SK-N-SH (cell line): ENCODE results near the gene PLD1. TPM values are rescaled to one million over a fixed set of nuclear protein-coding genes. Genes with fewer than 3 reads are reported as not detected.

Experiments
- CTCF ChIA-PET: fragments of 300-600, 350-600 bp; formaldehyde crosslinking; extraction: SDS; loops from one replicate; lab custom pipeline; 2021; lab: Yijun Ruan, JAX
- POLR2A ChIA-PET: fragments of 350-600 bp; sonication (Branson Sonifier 250); formaldehyde crosslinking; extraction: SDS; loops from one replicate; lab custom pipeline; 2020; ENCODE audit warnings: antibody characterized with exemption, inconsistent platforms; lab: Yijun Ruan, JAX
- DNase-seq: peaks from one replicate; pipeline ENCODE4 v3.0.0; 2012
- H2AFZ ChIP-seq: fragments of 200-600 bp; sonication (generic); 2 replicates; pipeline ENCODE4 v1.8.1; 2016; ENCODE audit warnings: antibody characterized with exemption, mild to moderate bottlenecking, low read depth
- H3F3A ChIP-seq: fragments of 200-600 bp; sonication (generic); replicated peaks from 2 replicates; pipeline ENCODE3; 2016; ENCODE audit warnings: antibody characterized with exemption, mild to moderate bottlenecking; ENCODE audit not compliant: insufficient read depth
- H3K27ac ChIP-seq, 2 experiments: fragments of 200-500 bp in 1 of 2; fragments of 200-600 bp in 1 of 2; sonication (Bioruptor generic) in 1 of 2; sonication (generic), shearing (Covaris generic) in 1 of 2; 2 replicates each; pipeline versions ENCODE4 v1.5.1 to v1.6.1; 2014 to 2016; ENCODE audit warnings: low read depth in 2 of 2, inconsistent platforms in 1 of 2, low read length in 1 of 2, mild to moderate bottlenecking in 1 of 2, mixed read lengths in 1 of 2
- H3K27me3 ChIP-seq: fragments of 200-600 bp; sonication (generic), shearing (Covaris generic); 2 replicates; pipeline ENCODE4 v1.6.1; 2016; ENCODE audit warnings: mixed run types; ENCODE audit not compliant: insufficient read depth
- H3K36me3 ChIP-seq, 2 experiments: fragments of 200-500 bp in 1 of 2; fragments of 200-600 bp in 1 of 2; sonication (Bioruptor generic) in 1 of 2; sonication (generic) in 1 of 2; replicated peaks in 1 of 2; 2 replicates each; pipeline versions ENCODE3 to v1.5.1; 2014 to 2016; ENCODE audit warnings: low read length in 1 of 2, mild to moderate bottlenecking in 1 of 2; ENCODE audit not compliant: insufficient read depth in 2 of 2, control insufficient read depth in 1 of 2
- H3K4me1 ChIP-seq, 2 experiments: fragments of 200-500 bp in 1 of 2; fragments of 200-600 bp in 1 of 2; sonication (Bioruptor generic) in 1 of 2; sonication (generic), shearing (Covaris generic) in 1 of 2; 2 replicates each; pipeline versions ENCODE4 v1.5.1 to v1.6.1; 2014 to 2016; ENCODE audit warnings: low read depth in 1 of 2, low read length in 1 of 2, mixed run types in 1 of 2; ENCODE audit not compliant: insufficient read depth in 2 of 2, control insufficient read depth in 1 of 2
- H3K4me2 ChIP-seq: fragments of 200-600 bp; sonication (generic), shearing (Covaris generic); 2 replicates; pipeline ENCODE4 v1.6.1; 2017; ENCODE audit warnings: mixed run types
- H3K4me3 ChIP-seq, 2 experiments: fragments of 200-500 bp in 1 of 2; fragments of 200-600 bp in 1 of 2; sonication (Bioruptor generic) in 1 of 2; sonication (generic), shearing (Covaris generic) in 1 of 2; 2 replicates each; pipeline versions ENCODE4 v1.5.1 to v1.8.1; 2014 to 2016; ENCODE audit warnings: low read depth in 2 of 2, inconsistent platforms in 1 of 2, low read length in 1 of 2, mild to moderate bottlenecking in 1 of 2, mixed read lengths in 1 of 2, moderate library complexity in 1 of 2
- H3K79me2 ChIP-seq: fragments of 200-600 bp; sonication (generic); 2 replicates; pipeline ENCODE4 v1.8.1; 2017; ENCODE audit warnings: mild to moderate bottlenecking; ENCODE audit not compliant: insufficient read depth
- H3K9ac ChIP-seq: fragments of 200-600 bp; sonication (generic); 2 replicates; pipeline ENCODE4 v1.6.1; 2017; ENCODE audit warnings: mixed run types
- H3K9me2 ChIP-seq: fragments of 200-600 bp; sonication (generic); 2 replicates; pipeline ENCODE4 v1.6.1; 2017; ENCODE audit warnings: mixed run types
- H3K9me3 ChIP-seq: fragments of 200-600 bp; sonication (generic); 2 replicates; pipeline ENCODE4 v1.6.1; 2017; ENCODE audit warnings: mixed run types, mild to moderate bottlenecking, moderate library complexity
- H4K20me1 ChIP-seq: fragments of 200-600 bp; sonication (generic); 2 replicates; pipeline ENCODE4 v1.6.1; 2017; ENCODE audit warnings: mild to moderate bottlenecking, mixed run types; ENCODE audit not compliant: insufficient read depth
- CHD2 ChIP-seq: fragments of 150-350 bp; IDR thresholded peaks from 2 replicates; pipeline ENCODE4 v1.6.1; 2018; ENCODE audit warnings: low read length; ENCODE audit not compliant: partially characterized antibody
- ELF1 ChIP-seq: IDR thresholded peaks from 2 replicates; pipeline ENCODE4 v1.4.0; 2012
- EZH2phosphoT487 ChIP-seq: fragments of 200-600 bp; sonication (generic); IDR thresholded peaks from 2 replicates; pipeline ENCODE4 v1.6.1; 2017; ENCODE audit warnings: low read depth, mixed run types, mild to moderate bottlenecking, antibody characterized with exemption, moderate library complexity, borderline replicate concordance
- FOSL2 ChIP-seq: IDR thresholded peaks from 2 replicates; pipeline ENCODE4 v1.4.0; 2012; ENCODE audit warnings: low read depth, mild to moderate bottlenecking, moderate library complexity, borderline replicate concordance
- FOXJ3 ChIP-seq: sonication (generic); formaldehyde crosslinking; IDR thresholded peaks from 2 replicates; pipeline ENCODE4 v1.5.1; 2020; ENCODE audit warnings: mild to moderate bottlenecking, missing genetic modification reagents
- FOXM1 ChIP-seq: IDR thresholded peaks from 2 replicates; pipeline ENCODE4 v1.4.0; 2012; ENCODE audit warnings: low read depth, mild to moderate bottlenecking
- GABPA ChIP-seq: IDR thresholded peaks from 2 replicates; pipeline ENCODE4 v1.4.0; 2012; ENCODE audit warnings: low read depth, mild to moderate bottlenecking
- JUND ChIP-seq: IDR thresholded peaks from 2 replicates; pipeline ENCODE4 v1.4.0; 2012
- MAX ChIP-seq: IDR thresholded peaks from 2 replicates; pipeline ENCODE4 v1.4.0; 2012; ENCODE audit warnings: low read depth
- MXI1 ChIP-seq: IDR thresholded peaks from 2 replicates; pipeline ENCODE4 v1.6.1; 2012; ENCODE audit warnings: mild to moderate bottlenecking, low read depth, low read length, improper control_type of control experiment
- NRF1 ChIP-seq: IDR thresholded peaks from 2 replicates; pipeline ENCODE4 v1.6.1; 2012; ENCODE audit warnings: low read depth, mild to moderate bottlenecking, low read length
- PBX3 ChIP-seq: IDR thresholded peaks from 2 replicates; pipeline ENCODE4; 2012
- POLR2AphosphoS5 ChIP-seq: IDR thresholded peaks from 2 replicates; pipeline ENCODE4 v1.6.1; 2012; ENCODE audit warnings: low read depth, low read length
- RCOR1 ChIP-seq: fragments of 150-350 bp; IDR thresholded peaks from 2 replicates; pipeline ENCODE4 v1.6.1; 2017; ENCODE audit warnings: antibody characterized with exemption, low read length
- REST ChIP-seq: IDR thresholded peaks from 2 replicates; pipeline ENCODE4 v1.6.1; 2012; ENCODE audit warnings: mild to moderate bottlenecking, low read depth, low read length, moderate library complexity
- TAF1 ChIP-seq: IDR thresholded peaks from 2 replicates; pipeline ENCODE4 v1.6.1; 2012; ENCODE audit warnings: low read depth, mild to moderate bottlenecking, low read length, moderate library complexity, borderline replicate concordance
- USF1 ChIP-seq: IDR thresholded peaks from 2 replicates; pipeline ENCODE4 v1.4.0; 2012; ENCODE audit warnings: low read depth, borderline replicate concordance
- YY1 ChIP-seq: IDR thresholded peaks from 2 replicates; pipeline ENCODE4 v1.4.0; 2012; ENCODE audit warnings: low read depth, mild to moderate bottlenecking
- ZBTB33 ChIP-seq: IDR thresholded peaks from 2 replicates; pipeline ENCODE4 v1.4.0; 2012; ENCODE audit warnings: low read depth, borderline replicate concordance
- WGBS: methylation state at CpG from one replicate; pipeline ENCODE4 v1.1.6; 2017; ENCODE audit warnings: low lambda C conversion rate; 5-methylcytosine and 5-hydroxymethylcytosine counted together
- polyA plus RNA-seq, 3 experiments: library from polyadenylated mRNA; depleted of rRNA; stranded (reverse); fragments of >200 nt; gene quantifications; 2 replicates each; pipeline ENCODE4 v1.2.3, GENCODE V29; 2012

PLD1 gene
- polyA plus RNA-seq, 1 of the 3 experiments (the other 2 are of a cell fraction): 6.2 TPM

GRCh38 chr3:171622126-171622525 lies 188.2 kb downstream of the PLD1 start:
- Histone ChIP-seq H3K27ac (no peak overlapping the region), H3K79me2 (no peaks in the 10 kb centered on the region), H3K9me3 (peaks cover 8% of the 10 kb centered on the region; the same call in 1 of the 2 replicates), H4K20me1 (no peaks in the 10 kb centered on the region), H3K4me3 (no peak overlapping the region), H3F3A (no peaks in the 10 kb centered on the region), H3K4me1 (no peaks in the 10 kb centered on the region; a peak in 1 of 4 replicates), H3K27me3 (no peaks in the 10 kb centered on the region), H3K4me2 (no peak overlapping the region), H3K9me2 (no peaks in the 10 kb centered on the region), H3K36me3 (no peaks in the 10 kb centered on the region), H2AFZ (no peak overlapping the region), H3K9ac (no peak overlapping the region)
- ChIA-PET POLR2A (no interaction called here), CTCF (no interaction called here)
- 94% methylated on average over 2 of the region's 2 CpGs for WGBS
- no peak for TF ChIP-seq MAX
- TF ChIP-seq ZBTB33: no peak
- TF ChIP-seq RCOR1: no peak
- no peak for TF ChIP-seq GABPA
- no peak for TF ChIP-seq FOSL2
- TF ChIP-seq POLR2AphosphoS5: no peak
- TF ChIP-seq PBX3: no peak
- no peak for TF ChIP-seq JUND
- no peak for TF ChIP-seq EZH2phosphoT487
- TF ChIP-seq MXI1: no peak
- TF ChIP-seq FOXM1: no peak
- TF ChIP-seq FOXJ3 (CRISPR knock-in tag): no peak
- no peak for DNase-seq

- H3K4me3 ChIP-seq: no peak overlapping the region
- ChIA-PET CTCF (no interaction called here), POLR2A (no interaction called here)
Measured at GRCh38 chr3:171620825-171621434, 189.4 kb downstream of the PLD1 start.

More at GRCh38 chr3:171620825-171621434, 189.4 kb downstream of the PLD1 start:
- Histone ChIP-seq H3K9ac (no peak overlapping the region), H4K20me1 (no peaks in the 10 kb centered on the region), H3K4me2 (no peak overlapping the region), H3K27me3 (no peaks in the 10 kb centered on the region), H3F3A (no peaks in the 10 kb centered on the region), H3K27ac (no peak overlapping the region), H3K4me1 (no peaks in the 10 kb centered on the region; a peak in 1 of 4 replicates), H3K36me3 (peaks cover 0 to 3% of the 10 kb centered on the region in 2 experiments), H3K9me2 (no peaks in the 10 kb centered on the region), H2AFZ (no peak overlapping the region), H3K9me3 (peaks cover 8% of the 10 kb centered on the region; the same call in 1 of the 2 replicates), H3K79me2 (no peaks in the 10 kb centered on the region)
- TF ChIP-seq MXI1 (no peak), ELF1 (no peak), FOXJ3 (CRISPR knock-in tag) (no peak), NRF1 (no peak), TAF1 (no peak), CHD2 (no peak), REST (no peak), YY1 (no peak), USF1 (no peak)
- 87% methylated on average over 1 of the region's 1 CpG for WGBS
- DNase-seq: no peak
